GM23338 (cell line): ENCODE measurements around the gene BIRC7. TPM values are rescaled to one million over a fixed set of nuclear protein-coding genes. Genes with fewer than 3 reads are reported as not detected.

Experiments
- ATAC-seq: fragments of 200-7000 bp; cut with Tn5 transposase; 3 replicates; pipeline ENCODE4 v1.9.1; 2020
- DNase-seq: peaks from one replicate; pipeline ENCODE4 v3.0.0-alpha.2; 2015; ENCODE audit warnings: low spot score
- H2AFZ ChIP-seq: fragments of 200-600 bp; sonication (generic); 2 replicates; pipeline ENCODE4 v1.8.0; 2016; ENCODE audit warnings: antibody characterized with exemption, mild to moderate bottlenecking, moderate library complexity
- H3F3A ChIP-seq: fragments of 200-600 bp; sonication (generic); replicated peaks from 2 replicates; pipeline ENCODE4 v1.8.0; 2017; ENCODE audit warnings: antibody characterized with exemption, mixed run types, low read depth
- H3K27ac ChIP-seq: fragments of 200-600 bp; sonication (generic); 2 replicates; pipeline ENCODE4 v1.6.1; 2016; ENCODE audit warnings: low read depth
- H3K27me3 ChIP-seq: fragments of 200-600 bp; sonication (generic); 2 replicates; pipeline ENCODE4 v1.8.0; 2016; ENCODE audit warnings: mild to moderate bottlenecking, mixed run types, moderate library complexity; ENCODE audit not compliant: insufficient read depth
- H3K36me3 ChIP-seq: fragments of 200-600 bp; sonication (generic); 2 replicates; pipeline ENCODE4 v1.8.0; 2016; ENCODE audit warnings: mild to moderate bottlenecking; ENCODE audit not compliant: insufficient read depth
- H3K4me1 ChIP-seq: fragments of 200-600 bp; sonication (generic); 2 replicates; pipeline ENCODE4 v1.8.0; 2016; ENCODE audit warnings: mild to moderate bottlenecking, moderate library complexity; ENCODE audit not compliant: insufficient read depth
- H3K4me2 ChIP-seq: fragments of 200-600 bp; sonication (generic); 2 replicates; pipeline ENCODE4 v1.7.1; 2017; ENCODE audit warnings: mixed run types
- H3K4me3 ChIP-seq: fragments of 200-600 bp; sonication (generic); 2 replicates; pipeline ENCODE4 v1.6.1; 2016; ENCODE audit warnings: mixed run types
- H3K79me2 ChIP-seq: fragments of 200-600 bp; sonication (generic); replicated peaks from 2 replicates; pipeline ENCODE4 v1.8.0; 2017; ENCODE audit warnings: mild to moderate bottlenecking; ENCODE audit not compliant: insufficient read depth
- H3K9me2 ChIP-seq: fragments of 200-600 bp; sonication (generic); 2 replicates; pipeline ENCODE4 v1.8.0; 2017; ENCODE audit not compliant: insufficient read depth
- H4K20me1 ChIP-seq: fragments of 200-600 bp; sonication (generic); replicated peaks from 2 replicates; pipeline ENCODE4 v1.8.0; 2017; ENCODE audit warnings: mild to moderate bottlenecking; ENCODE audit not compliant: insufficient read depth
- H3K27ac Mint-ChIP-seq: 2 replicates; pipeline ENCODE4 v1.8.0; 2020; ENCODE audit warnings: inconsistent platforms, mild to moderate bottlenecking, moderate library complexity, mixed read lengths
- H3K27me3 Mint-ChIP-seq: 3 replicates; pipeline ENCODE4 v1.8.0; 2022; ENCODE audit warnings: low read depth, mild to moderate bottlenecking, moderate library complexity, mixed read lengths, inconsistent platforms; ENCODE audit not compliant: insufficient read depth, poor library complexity
- H3K36me3 Mint-ChIP-seq: 3 replicates; pipeline ENCODE4 v1.8.0; 2021; ENCODE audit warnings: low read depth, mild to moderate bottlenecking, inconsistent platforms, moderate library complexity, mixed read lengths
- H3K4me1 Mint-ChIP-seq: 3 replicates; pipeline ENCODE4 v1.8.0; 2020; ENCODE audit warnings: mild to moderate bottlenecking, inconsistent platforms, mixed read lengths
- H3K4me3 Mint-ChIP-seq: 3 replicates; pipeline ENCODE4 v1.8.0; 2021; ENCODE audit warnings: moderate library complexity, mild to moderate bottlenecking, inconsistent platforms, mixed read lengths
- H3K9me3 Mint-ChIP-seq: 3 replicates; pipeline ENCODE4 v1.8.0; 2020; ENCODE audit warnings: moderate library complexity, mild to moderate bottlenecking, inconsistent platforms, mixed read lengths
- CREB1 ChIP-seq: fragments of 250-450 bp; sonication (Bioruptor Pico); IDR thresholded peaks from 2 replicates; pipeline ENCODE4 v1.5.0; 2020; ENCODE audit warnings: low read depth, mild to moderate bottlenecking, moderate library complexity
- EZH2 ChIP-seq: fragments of 200-600 bp; sonication (generic); IDR thresholded peaks from one replicate; pipeline ENCODE4 v1.8.0; 2017; ENCODE audit warnings: antibody characterized with exemption, mild to moderate bottlenecking, low read depth; ENCODE audit not compliant: unreplicated experiment
- EZH2phosphoT487 ChIP-seq: fragments of 200-600 bp; sonication (generic); IDR thresholded peaks from one replicate; pipeline ENCODE4 v1.8.1; 2018; ENCODE audit warnings: antibody characterized with exemption; ENCODE audit not compliant: unreplicated experiment
- NANOG ChIP-seq: IDR thresholded peaks from 2 replicates; pipeline ENCODE4 v1.6.1; 2016; ENCODE audit warnings: antibody characterized with exemption, borderline replicate concordance
- POLR2AphosphoS5 ChIP-seq: IDR thresholded peaks from 2 replicates; pipeline ENCODE4 v1.6.1; 2016; ENCODE audit warnings: antibody characterized with exemption, low read depth
- STAT1 ChIP-seq: IDR thresholded peaks from one replicate; pipeline ENCODE4 v1.6.1; 2016; ENCODE audit warnings: antibody characterized with exemption; ENCODE audit not compliant: unreplicated experiment
- ZNF114 ChIP-seq: fragments of 250-450 bp; sonication (Bioruptor Pico); IDR thresholded peaks from 2 replicates; pipeline ENCODE4 v1.5.0; 2020; ENCODE audit warnings: mild to moderate bottlenecking, moderate library complexity
- ZNF331 ChIP-seq: fragments of 250-450 bp; sonication (Bioruptor Pico); IDR thresholded peaks from 2 replicates; pipeline ENCODE4 v1.5.0; 2020; ENCODE audit warnings: low read depth, mild to moderate bottlenecking, moderate library complexity
- polyA plus RNA-seq: library from polyadenylated mRNA; unstranded; fragments of >200 nt; fragmentation: Nextera tagmentation; extraction: Ambion mirVana; gene quantifications from 2 replicates; pipeline ENCODE4 v1.2.1, GENCODE V29; 2016
- total RNA-seq: library from RNA; depleted of rRNA; stranded (reverse); fragments of >200 nt; shearing (Covaris generic); gene quantifications from 2 replicates; pipeline ENCODE4 v1.2.3, GENCODE V29; 2014
- TF ChIP-seq, protein P1 (sequence below): IDR thresholded peaks from one replicate; pipeline ENCODE4 v1.6.1; 2018; ENCODE audit warnings: antibody characterized with exemption; ENCODE audit not compliant: unreplicated experiment
- TF ChIP-seq, protein P2 (sequence below), 2 experiments: fragments of 200-600 bp in 1 of 2; sonication (generic) in 1 of 2; conservative IDR thresholded peaks; 2 replicates each; pipeline versions ENCODE4 v1.5.1 to v1.6.1; 2016 to 2017; ENCODE audit warnings: antibody characterized with exemption in 2 of 2, low read depth in 2 of 2, mild to moderate bottlenecking in 2 of 2, moderate library complexity in 1 of 2
- TF ChIP-seq, protein P3 (sequence below): fragments of 250-450 bp; sonication (Bioruptor Pico); IDR thresholded peaks from 2 replicates; pipeline ENCODE4 v1.5.0; 2020; ENCODE audit warnings: mild to moderate bottlenecking, moderate library complexity

Gene BIRC7
- total and polyA plus RNA-seq, 2 experiments from 2014 or later, result 0.16 to 0.24 TPM

DNA sequence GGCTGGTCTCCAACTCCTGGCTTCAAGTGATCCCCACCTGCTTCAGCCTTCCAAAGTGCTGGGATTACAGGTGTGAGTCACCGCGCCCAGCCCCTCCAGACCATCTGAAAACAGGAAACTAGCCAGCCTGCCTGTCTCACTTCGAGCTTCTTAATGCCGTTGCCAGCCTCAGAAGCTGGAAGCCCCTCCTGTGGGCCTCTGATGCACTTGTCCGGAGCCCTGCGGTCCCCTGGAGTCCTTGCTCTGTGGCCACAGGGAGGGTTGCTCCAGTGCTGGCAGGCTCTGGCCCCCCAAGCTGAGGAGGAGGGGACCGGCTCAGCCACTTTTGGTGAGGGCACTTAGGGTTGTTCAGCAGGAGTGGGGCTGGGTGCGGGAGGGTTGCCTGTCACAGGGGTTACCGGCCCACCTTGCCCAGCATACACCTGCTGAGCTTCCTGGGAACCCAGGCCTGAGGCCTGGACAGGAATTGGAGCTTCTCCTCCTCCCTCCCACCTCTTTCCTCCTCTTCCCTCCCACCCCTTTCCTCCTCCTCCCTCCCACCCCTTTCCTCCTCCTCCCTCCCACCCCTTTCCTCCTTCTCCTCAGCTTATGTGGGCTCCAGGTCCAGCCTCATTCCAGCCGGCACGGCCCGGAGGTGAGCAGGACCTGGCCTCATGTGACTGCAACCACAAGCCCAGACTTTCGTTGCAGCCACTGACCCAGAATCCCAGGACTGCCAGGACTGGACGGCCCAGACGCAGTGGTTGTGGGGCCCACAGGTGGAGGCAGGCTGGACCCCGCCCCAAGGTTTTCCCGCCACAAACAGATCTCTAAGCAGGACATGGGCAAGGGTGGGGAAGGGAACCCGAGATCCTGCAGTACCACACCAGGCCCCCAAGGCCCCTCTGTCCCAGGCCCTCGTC, 9.4 kb upstream of the BIRC7 start (continued):
- TF ChIP-seq, protein P1, sequence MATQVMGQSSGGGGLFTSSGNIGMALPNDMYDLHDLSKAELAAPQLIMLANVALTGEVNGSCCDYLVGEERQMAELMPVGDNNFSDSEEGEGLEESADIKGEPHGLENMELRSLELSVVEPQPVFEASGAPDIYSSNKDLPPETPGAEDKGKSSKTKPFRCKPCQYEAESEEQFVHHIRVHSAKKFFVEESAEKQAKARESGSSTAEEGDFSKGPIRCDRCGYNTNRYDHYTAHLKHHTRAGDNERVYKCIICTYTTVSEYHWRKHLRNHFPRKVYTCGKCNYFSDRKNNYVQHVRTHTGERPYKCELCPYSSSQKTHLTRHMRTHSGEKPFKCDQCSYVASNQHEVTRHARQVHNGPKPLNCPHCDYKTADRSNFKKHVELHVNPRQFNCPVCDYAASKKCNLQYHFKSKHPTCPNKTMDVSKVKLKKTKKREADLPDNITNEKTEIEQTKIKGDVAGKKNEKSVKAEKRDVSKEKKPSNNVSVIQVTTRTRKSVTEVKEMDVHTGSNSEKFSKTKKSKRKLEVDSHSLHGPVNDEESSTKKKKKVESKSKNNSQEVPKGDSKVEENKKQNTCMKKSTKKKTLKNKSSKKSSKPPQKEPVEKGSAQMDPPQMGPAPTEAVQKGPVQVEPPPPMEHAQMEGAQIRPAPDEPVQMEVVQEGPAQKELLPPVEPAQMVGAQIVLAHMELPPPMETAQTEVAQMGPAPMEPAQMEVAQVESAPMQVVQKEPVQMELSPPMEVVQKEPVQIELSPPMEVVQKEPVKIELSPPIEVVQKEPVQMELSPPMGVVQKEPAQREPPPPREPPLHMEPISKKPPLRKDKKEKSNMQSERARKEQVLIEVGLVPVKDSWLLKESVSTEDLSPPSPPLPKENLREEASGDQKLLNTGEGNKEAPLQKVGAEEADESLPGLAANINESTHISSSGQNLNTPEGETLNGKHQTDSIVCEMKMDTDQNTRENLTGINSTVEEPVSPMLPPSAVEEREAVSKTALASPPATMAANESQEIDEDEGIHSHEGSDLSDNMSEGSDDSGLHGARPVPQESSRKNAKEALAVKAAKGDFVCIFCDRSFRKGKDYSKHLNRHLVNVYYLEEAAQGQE, result no peak
- no peak for TF ChIP-seq NANOG

DNA sequence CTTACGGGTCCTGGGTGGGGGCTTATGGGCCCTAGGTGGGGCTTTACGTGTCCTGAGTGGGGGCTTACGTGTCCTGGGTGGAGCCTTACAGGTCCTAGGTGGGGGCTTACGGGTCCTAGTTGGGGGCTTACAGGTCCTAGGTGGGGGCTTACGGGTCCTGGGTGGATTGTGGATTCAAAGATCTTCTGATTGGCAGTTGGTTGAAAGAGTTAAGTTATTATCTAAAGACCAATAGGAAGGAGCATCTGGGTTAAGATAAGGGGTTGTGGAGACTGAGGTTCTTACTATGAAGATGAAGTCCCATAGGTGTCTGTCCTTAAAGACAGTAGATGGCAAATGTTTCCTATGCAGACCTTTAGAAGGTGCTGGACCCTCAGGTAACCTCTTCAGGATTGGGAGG, 8.4 kb upstream of the BIRC7 start:
- no peaks in the 10 kb centered on the region for H3K9me2 ChIP-seq
- no peak for TF ChIP-seq ZNF331 (CRISPR knock-in tag)
- TF ChIP-seq ZNF114 (CRISPR knock-in tag), result no peak
- TF ChIP-seq, protein P2, sequence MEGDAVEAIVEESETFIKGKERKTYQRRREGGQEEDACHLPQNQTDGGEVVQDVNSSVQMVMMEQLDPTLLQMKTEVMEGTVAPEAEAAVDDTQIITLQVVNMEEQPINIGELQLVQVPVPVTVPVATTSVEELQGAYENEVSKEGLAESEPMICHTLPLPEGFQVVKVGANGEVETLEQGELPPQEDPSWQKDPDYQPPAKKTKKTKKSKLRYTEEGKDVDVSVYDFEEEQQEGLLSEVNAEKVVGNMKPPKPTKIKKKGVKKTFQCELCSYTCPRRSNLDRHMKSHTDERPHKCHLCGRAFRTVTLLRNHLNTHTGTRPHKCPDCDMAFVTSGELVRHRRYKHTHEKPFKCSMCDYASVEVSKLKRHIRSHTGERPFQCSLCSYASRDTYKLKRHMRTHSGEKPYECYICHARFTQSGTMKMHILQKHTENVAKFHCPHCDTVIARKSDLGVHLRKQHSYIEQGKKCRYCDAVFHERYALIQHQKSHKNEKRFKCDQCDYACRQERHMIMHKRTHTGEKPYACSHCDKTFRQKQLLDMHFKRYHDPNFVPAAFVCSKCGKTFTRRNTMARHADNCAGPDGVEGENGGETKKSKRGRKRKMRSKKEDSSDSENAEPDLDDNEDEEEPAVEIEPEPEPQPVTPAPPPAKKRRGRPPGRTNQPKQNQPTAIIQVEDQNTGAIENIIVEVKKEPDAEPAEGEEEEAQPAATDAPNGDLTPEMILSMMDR (conservative IDR thresholded peaks at IDR 0.05; ENCODE audit: low read depth in 2 of 2), result no peak
- no peak for TF ChIP-seq NANOG
- no peak for TF ChIP-seq STAT1
- TF ChIP-seq, protein P3, sequence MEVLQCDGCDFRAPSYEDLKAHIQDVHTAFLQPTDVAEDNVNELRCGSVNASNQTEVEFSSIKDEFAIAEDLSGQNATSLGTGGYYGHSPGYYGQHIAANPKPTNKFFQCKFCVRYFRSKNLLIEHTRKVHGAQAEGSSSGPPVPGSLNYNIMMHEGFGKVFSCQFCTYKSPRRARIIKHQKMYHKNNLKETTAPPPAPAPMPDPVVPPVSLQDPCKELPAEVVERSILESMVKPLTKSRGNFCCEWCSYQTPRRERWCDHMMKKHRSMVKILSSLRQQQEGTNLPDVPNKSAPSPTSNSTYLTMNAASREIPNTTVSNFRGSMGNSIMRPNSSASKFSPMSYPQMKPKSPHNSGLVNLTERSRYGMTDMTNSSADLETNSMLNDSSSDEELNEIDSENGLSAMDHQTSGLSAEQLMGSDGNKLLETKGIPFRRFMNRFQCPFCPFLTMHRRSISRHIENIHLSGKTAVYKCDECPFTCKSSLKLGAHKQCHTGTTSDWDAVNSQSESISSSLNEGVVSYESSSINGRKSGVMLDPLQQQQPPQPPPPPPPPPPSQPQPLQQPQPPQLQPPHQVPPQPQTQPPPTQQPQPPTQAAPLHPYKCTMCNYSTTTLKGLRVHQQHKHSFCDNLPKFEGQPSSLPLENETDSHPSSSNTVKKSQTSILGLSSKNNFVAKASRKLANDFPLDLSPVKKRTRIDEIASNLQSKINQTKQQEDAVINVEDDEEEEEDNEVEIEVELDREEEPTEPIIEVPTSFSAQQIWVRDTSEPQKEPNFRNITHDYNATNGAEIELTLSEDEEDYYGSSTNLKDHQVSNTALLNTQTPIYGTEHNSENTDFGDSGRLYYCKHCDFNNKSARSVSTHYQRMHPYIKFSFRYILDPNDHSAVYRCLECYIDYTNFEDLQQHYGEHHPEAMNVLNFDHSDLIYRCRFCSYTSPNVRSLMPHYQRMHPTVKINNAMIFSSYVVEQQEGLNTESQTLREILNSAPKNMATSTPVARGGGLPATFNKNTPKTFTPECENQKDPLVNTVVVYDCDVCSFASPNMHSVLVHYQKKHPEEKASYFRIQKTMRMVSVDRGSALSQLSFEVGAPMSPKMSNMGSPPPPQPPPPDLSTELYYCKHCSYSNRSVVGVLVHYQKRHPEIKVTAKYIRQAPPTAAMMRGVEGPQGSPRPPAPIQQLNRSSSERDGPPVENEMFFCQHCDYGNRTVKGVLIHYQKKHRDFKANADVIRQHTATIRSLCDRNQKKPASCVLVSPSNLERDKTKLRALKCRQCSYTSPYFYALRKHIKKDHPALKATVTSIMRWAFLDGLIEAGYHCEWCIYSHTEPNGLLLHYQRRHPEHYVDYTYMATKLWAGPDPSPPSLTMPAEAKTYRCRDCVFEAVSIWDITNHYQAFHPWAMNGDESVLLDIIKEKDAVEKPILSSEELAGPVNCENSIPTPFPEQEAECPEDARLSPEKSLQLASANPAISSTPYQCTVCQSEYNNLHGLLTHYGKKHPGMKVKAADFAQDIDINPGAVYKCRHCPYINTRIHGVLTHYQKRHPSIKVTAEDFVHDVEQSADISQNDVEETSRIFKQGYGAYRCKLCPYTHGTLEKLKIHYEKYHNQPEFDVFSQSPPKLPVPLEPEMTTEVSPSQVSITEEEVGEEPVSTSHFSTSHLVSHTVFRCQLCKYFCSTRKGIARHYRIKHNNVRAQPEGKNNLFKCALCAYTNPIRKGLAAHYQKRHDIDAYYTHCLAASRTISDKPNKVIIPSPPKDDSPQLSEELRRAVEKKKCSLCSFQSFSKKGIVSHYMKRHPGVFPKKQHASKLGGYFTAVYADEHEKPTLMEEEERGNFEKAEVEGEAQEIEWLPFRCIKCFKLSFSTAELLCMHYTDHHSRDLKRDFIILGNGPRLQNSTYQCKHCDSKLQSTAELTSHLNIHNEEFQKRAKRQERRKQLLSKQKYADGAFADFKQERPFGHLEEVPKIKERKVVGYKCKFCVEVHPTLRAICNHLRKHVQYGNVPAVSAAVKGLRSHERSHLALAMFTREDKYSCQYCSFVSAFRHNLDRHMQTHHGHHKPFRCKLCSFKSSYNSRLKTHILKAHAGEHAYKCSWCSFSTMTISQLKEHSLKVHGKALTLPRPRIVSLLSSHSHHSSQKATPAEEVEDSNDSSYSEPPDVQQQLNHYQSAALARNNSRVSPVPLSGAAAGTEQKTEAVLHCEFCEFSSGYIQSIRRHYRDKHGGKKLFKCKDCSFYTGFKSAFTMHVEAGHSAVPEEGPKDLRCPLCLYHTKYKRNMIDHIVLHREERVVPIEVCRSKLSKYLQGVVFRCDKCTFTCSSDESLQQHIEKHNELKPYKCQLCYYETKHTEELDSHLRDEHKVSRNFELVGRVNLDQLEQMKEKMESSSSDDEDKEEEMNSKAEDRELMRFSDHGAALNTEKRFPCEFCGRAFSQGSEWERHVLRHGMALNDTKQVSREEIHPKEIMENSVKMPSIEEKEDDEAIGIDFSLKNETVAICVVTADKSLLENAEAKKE (CRISPR knock-in tag), result no peak
- TF ChIP-seq CREB1 (CRISPR knock-in tag), result no peak
- TF ChIP-seq EZH2, result no peak
- TF ChIP-seq POLR2AphosphoS5, result no peak
- no peak for TF ChIP-seq EZH2phosphoT487

More for the DNA sequence above, 8.4 kb upstream of the BIRC7 start:
- Histone ChIP-seq H3K4me1 (peaks cover 29% of the 10 kb centered on the region), H4K20me1 (no peaks in the 10 kb centered on the region), H3K36me3 (no peaks in the 10 kb centered on the region), H3K79me2 (no peaks in the 10 kb centered on the region), H3K4me2 (no peak overlapping the region), H3K27ac (no peak overlapping the region), H3F3A (peaks cover 7% of the 10 kb centered on the region), H2AFZ (no peak overlapping the region), H3K27me3 (0 out of 2 replicates have a peak, but pooled peaks cover 3% of the 10 kb centered on the region), H3K4me3 (no peak overlapping the region)
- no peak for DNase-seq
- ATAC-seq, result no peak
- Mint-ChIP-seq H3K27ac (no peak overlapping the region), H3K4me3 (no peak overlapping the region), H3K27me3 (peaks cover 32% of the 10 kb centered on the region), H3K9me3 (no peaks in the 10 kb centered on the region; the same call in 2 of the 3 replicates), H3K4me1 (peaks cover 59% of the 10 kb centered on the region), H3K36me3 (no peaks in the 10 kb centered on the region)
